Measurements from ENCODE around the gene GBP1. TPM values are rescaled to one million over a fixed set of nuclear protein-coding genes. Genes with fewer than 3 reads are reported as not detected.
A peak's percentile ranks its signal among the peaks of the same experiment; 100 is the strongest.
"Not testable (repeated sequence)": the region's sequence is repeated elsewhere in the genome, so short reads cannot be mapped to it uniquely, and the experiment has no call there.

Gene GBP1
- total and polyA plus RNA-seq, 2 experiments from 2014 or later = 0.13 TPM; not detected in 1

DNA sequence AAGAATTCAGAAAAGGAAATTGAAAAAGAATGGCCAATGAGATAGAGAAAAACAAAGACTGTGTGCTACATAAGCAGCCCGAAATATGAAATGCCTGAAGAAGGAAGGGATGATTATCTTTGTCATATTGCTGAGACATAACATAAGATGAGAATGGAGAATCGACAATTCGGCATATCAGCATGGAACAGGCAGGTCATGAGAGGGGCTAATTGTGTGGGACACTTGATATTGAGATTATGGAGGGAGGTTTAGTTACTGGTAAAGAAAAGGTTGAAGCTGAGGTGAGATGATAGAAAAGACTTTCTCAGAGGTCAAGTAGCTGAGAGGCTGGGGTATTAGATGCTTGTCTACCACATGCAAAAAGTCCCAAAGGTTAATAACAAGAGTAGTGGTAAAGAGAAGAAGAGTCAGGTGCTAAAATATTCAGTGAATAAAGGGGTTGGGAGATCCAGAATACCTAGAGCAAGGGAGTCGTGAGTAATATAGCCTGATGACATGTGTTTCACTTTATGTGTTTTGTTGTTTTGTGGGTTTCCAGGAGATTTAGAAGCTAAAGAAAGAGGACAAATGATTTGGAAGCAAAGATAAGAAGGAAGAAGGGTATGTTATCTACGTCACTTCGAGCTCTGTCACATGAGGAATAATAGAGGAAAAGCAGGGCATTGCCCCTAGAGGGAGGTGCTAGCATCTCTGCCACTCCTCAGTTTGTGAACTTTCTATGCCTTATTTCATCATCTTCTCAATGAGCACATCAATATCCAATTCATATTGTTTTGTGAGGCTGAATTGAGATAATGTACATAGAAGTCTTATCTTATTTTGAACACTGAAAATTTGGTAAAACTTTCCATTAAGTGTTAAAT lies 18.5 kb downstream of the GBP1 start:
- TF ChIP-seq, protein P1, sequence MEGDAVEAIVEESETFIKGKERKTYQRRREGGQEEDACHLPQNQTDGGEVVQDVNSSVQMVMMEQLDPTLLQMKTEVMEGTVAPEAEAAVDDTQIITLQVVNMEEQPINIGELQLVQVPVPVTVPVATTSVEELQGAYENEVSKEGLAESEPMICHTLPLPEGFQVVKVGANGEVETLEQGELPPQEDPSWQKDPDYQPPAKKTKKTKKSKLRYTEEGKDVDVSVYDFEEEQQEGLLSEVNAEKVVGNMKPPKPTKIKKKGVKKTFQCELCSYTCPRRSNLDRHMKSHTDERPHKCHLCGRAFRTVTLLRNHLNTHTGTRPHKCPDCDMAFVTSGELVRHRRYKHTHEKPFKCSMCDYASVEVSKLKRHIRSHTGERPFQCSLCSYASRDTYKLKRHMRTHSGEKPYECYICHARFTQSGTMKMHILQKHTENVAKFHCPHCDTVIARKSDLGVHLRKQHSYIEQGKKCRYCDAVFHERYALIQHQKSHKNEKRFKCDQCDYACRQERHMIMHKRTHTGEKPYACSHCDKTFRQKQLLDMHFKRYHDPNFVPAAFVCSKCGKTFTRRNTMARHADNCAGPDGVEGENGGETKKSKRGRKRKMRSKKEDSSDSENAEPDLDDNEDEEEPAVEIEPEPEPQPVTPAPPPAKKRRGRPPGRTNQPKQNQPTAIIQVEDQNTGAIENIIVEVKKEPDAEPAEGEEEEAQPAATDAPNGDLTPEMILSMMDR (conservative IDR thresholded peaks at IDR 0.05; ENCODE audit: low read depth in 2 of 2) = peak; percentile 40 to 46; a peak in 3 of 4 replicates
- DNase-seq (ENCODE audit: low spot score) = peak; percentile 26
- H3K27ac Mint-ChIP-seq; H3K4me3 ChIP-seq; H3K4me2 ChIP-seq; H3K27me3 ChIP-seq (ENCODE audit: insufficient read depth); H3K4me3 Mint-ChIP-seq; H4K20me1 ChIP-seq (replicated peaks; ENCODE audit: insufficient read depth); H3K4me1 ChIP-seq (ENCODE audit: insufficient read depth); H3K27me3 Mint-ChIP-seq (ENCODE audit: insufficient read depth, low read depth, poor library complexity); H3F3A ChIP-seq (replicated peaks; ENCODE audit: low read depth); H3K9me2 ChIP-seq (ENCODE audit: insufficient read depth); H3K36me3 ChIP-seq (ENCODE audit: insufficient read depth); H3K36me3 Mint-ChIP-seq (ENCODE audit: low read depth); H3K79me2 ChIP-seq (replicated peaks; ENCODE audit: insufficient read depth); H3K4me1 Mint-ChIP-seq; H2AFZ ChIP-seq; H3K27ac ChIP-seq (ENCODE audit: low read depth): not testable (repeated sequence)
- ATAC-seq = 0 out of 3 replicates have a peak, but pooled peaks have one; percentile 28
- peaks cover 16% of the 10 kb centered on the region for H3K9me3 Mint-ChIP-seq

DNA sequence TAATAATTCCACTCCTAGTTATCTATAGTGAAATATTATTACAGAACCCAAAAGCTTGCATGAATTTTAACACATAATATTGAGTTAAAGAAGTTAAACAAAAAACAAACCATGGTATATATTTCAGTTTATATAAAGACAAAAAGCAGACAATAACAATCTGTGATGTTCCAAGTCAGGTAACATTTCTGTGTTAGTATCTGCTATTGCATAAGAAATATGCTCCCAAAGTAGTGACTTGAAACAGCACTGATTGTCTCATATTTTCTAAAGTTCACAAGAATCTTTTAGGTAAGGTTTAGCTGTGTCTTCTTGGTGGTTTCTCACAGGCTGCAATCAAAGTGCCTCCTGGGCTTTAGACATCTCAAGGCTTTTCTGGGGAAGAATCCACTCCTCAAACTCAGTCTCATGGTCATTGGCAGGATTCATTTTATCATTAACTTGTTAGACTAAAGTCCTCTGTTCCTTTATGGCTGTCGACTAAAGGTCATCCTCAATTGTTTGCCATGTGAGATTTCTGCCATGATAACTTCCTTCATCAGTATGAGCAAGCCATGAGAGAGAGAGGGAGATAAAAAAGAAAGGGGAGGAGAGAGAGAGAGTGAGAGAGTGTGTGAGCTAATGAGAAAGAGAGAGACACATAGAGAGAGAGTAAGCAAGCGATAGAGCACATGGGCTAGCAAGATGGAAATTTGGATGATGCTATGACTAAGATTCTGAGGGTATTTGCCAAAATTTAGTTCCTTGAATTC lies 19.9 kb downstream of the GBP1 start:
- DNase-seq (ENCODE audit: low spot score) (no peak), ATAC-seq (no peak)
- no peaks in the 10 kb centered on the region for H3K4me1 Mint-ChIP-seq
- H3F3A ChIP-seq (replicated peaks; ENCODE audit: low read depth) = no peaks in the 10 kb centered on the region
- no peak overlapping the region for H3K4me2 ChIP-seq
- no peaks in the 10 kb centered on the region for H3K4me1 ChIP-seq (ENCODE audit: insufficient read depth)
- no peaks in the 10 kb centered on the region for H3K36me3 Mint-ChIP-seq (ENCODE audit: low read depth)
- peaks cover 2% of the 10 kb centered on the region for H3K27me3 Mint-ChIP-seq (ENCODE audit: insufficient read depth, low read depth, poor library complexity)
- no peaks in the 10 kb centered on the region for H3K27me3 ChIP-seq (ENCODE audit: insufficient read depth)
- no peak overlapping the region for H3K27ac ChIP-seq (ENCODE audit: low read depth)
- no peak overlapping the region for H3K4me3 ChIP-seq
- no peak overlapping the region for H3K27ac Mint-ChIP-seq
- TF ChIP-seq NANOG (IDR thresholded peaks at IDR 0.05; ENCODE audit: borderline replicate concordance) (no peak), STAT1 (IDR thresholded peaks at IDR 0.05; ENCODE audit: unreplicated experiment) (no peak), JUNB (IDR thresholded peaks at IDR 0.05; ENCODE audit: unreplicated experiment) (no peak)
- TF ChIP-seq, protein P2, sequence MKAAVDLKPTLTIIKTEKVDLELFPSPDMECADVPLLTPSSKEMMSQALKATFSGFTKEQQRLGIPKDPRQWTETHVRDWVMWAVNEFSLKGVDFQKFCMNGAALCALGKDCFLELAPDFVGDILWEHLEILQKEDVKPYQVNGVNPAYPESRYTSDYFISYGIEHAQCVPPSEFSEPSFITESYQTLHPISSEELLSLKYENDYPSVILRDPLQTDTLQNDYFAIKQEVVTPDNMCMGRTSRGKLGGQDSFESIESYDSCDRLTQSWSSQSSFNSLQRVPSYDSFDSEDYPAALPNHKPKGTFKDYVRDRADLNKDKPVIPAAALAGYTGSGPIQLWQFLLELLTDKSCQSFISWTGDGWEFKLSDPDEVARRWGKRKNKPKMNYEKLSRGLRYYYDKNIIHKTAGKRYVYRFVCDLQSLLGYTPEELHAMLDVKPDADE (IDR thresholded peaks at IDR 0.05) = no peak
- H2AFZ ChIP-seq = no peak overlapping the region
- no peak overlapping the region for H3K4me3 Mint-ChIP-seq
- no peaks in the 10 kb centered on the region for H4K20me1 ChIP-seq (replicated peaks; ENCODE audit: insufficient read depth)
- 0 out of 2 replicates have a peak, but pooled peaks cover 2% of the 10 kb centered on the region for H3K9me2 ChIP-seq (ENCODE audit: insufficient read depth)
- no peaks in the 10 kb centered on the region for H3K36me3 ChIP-seq (ENCODE audit: insufficient read depth)
- H3K9me3 Mint-ChIP-seq = peaks cover 20% of the 10 kb centered on the region
- H3K79me2 ChIP-seq (replicated peaks; ENCODE audit: insufficient read depth) = no peaks in the 10 kb centered on the region

Data from GM23338 (cell line).